GM21360 (cell line): ENCODE data around the gene CD200R1L.
"Not testable (repeated sequence)": the region's sequence is repeated elsewhere in the genome, so short reads cannot be mapped to it uniquely, and the experiment has no call there.

Source experiments
- ATAC-seq: cut with Tn5 transposase; IDR thresholded peaks from one replicate; pipeline ENCODE4 v1.9.1; 2021; ENCODE audit warnings: mild to moderate bottlenecking, moderate library complexity; ENCODE audit not compliant: unreplicated experiment

The CD200R1L gene

GRCh38 chr3:112846764-112847163, at the start of gene CD200R1L:
TSS of gene CD200R1L (minus strand) at chr3:112846864. CDS start at chr3:112829367, 17,497 bp downstream.
- no peak for ATAC-seq

- no peak for ATAC-seq
Measured at GRCh38 chr3:112894258-112894657, 47.6 kb upstream of the CD200R1L start.

GRCh38 chr3:112889357-112889756, 42.7 kb upstream of the CD200R1L start:
- no peak for ATAC-seq

DNA sequence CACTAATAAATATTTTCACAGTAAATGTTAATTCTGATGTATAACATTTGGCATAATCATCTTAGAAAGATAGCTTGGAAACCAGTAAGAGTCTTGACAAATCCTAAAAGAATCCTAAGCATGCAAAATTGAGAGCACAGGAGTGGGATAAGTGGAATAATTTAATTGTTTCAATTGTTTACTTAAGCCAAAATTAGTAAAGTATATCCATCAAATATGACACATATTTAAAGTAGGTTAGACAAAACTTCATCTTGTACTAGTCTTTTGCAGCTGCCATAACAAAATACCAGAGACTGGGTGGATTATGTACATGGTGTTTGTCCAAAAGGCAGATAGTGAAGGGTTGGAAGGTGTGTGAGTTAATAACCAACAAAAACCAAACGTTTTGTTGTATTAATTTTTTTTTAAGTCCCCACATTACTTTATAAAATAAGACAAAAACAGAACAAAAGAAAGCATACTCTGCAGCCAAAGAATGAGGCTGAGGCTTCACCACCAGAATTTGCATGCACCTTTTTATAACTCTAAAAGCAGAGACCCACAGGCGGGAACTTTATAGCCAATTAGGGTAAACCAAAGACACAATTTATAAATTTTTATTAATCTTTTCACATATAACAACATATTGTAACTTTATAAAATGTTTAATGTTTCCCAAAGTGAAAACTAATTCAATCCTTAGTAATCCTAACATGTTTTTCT, 41.9 kb upstream of the CD200R1L start:
- no peak for ATAC-seq

DNA sequence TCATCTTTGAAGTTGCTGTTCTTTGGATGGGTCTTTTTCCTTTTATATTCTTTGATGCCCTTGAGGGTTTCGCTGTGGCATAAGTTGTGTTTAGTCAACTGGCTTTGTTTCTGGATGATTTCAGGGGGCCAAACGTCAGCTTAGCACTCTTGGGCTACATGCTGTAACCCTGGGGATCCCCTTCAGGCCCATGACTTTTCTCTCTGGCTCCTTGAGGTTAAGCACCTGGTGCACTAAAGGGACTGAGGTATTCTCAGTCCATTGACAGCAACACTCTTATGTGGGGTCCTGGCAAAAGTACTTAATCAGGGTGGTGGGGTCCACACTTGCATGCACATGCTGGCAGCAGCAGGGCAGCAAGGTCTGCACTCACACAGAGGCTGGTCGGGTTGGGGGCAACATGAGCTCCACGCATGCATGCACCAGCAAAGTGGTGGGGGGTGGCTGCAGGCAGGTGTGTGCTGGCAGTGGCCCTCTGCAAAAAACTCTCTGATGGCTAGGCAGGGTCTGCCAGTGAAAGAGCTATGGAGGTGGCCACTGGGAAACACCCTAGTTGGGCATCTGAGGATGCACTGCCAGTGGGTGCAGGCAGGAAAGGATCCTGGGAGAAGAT, 38.1 kb upstream of the CD200R1L start:
- ATAC-seq = no peak

DNA sequence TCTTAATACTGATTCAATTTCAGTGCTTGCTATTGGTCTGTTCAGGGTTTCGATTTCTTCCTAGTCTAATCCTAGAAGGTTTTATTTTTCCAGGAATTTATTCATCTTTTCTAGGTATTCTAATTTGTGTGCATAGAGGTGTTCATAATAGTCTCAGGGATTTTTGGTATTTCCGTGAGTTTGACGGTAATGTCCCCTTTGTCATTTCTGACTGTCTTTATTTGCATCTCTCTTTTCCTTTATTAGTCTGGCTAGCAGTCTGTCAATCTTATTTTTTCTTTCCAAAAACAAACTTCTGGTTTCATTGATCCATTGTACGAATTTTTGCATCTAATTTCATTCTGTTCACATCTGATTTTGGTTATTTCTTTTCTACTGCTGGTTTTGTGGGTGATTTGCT, 35.2 kb upstream of the CD200R1L start:
- no peak for ATAC-seq

DNA sequence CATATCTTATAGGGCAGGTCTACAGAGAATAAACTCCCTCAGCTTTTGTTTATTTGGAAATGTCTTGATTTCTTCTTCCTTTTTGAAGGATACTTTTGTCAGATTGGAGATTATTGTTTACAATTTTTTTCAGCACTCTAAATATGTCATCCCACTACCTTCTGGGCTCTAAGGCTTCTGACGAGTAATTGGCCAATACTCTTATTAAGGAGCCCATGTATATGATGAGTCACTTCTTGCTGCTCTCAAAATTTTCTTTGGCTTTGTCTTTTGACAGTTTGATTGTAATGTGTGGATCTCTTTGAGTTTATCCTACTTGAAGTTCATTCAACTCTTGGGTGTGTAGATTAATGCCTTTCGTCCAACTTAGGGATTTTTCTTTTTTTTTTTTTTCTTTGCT, 28.9 kb upstream of the CD200R1L start:
- ATAC-seq = no peak

DNA sequence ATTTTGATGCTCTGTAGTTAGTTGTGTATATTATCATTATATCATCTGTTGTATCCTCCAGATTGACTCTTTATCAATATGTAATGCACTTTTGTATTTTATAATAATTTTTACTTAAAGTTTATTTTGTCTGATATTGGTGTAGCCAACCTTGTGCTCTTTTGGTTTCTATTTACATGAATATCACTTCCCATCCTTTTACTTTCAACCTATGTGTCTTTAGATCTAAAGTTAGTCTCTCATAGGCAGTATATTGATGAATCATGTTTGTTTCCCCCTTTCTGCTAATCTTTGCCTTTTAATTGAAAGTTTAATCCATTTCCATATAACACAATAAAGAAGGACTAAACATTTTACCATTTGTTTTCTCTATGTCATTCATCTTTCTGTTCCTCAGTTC, 28.1 kb upstream of the CD200R1L start:
- ATAC-seq = no peak

DNA sequence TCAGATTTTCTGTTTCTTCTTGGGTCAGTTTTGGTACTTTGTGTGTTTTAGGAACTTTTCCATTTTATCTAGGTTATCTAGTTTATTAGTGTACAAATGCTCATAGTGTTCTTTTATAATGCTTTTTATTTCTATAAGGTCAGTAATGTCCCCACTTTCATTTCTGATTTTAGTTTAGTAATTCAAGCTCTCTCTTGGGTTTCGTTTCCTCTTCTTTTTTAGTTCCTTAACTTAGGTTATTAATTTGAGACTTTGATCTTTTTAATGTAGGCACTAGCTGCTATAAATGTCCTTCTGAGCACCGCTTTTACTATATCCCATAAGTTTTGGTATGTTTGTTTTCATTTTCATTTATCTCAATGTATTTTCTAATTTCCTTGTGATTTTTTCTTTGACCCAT, 27.0 kb upstream of the CD200R1L start:
- ATAC-seq = peak; percentile 51

DNA sequence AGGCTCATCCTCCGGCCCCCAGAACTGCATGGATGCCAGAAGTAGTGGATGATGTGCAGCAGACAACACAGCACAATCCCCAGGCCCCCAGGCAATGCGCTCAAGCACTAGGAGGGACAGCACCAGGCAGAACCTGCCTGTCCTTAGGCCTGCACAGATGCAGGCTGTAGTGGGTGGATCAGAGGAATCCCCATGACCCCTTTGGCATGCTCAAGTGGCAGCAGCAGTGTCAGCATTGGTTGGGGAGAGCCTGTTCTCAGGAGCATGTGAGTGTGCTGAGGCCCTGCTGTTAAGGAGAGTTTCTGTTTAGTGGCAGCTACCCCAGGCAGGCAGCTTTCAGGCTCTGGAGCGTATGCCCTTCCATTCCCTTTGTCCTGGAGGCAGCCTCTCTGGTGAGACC, 25.1 kb upstream of the CD200R1L start:
- ATAC-seq = no peak

DNA sequence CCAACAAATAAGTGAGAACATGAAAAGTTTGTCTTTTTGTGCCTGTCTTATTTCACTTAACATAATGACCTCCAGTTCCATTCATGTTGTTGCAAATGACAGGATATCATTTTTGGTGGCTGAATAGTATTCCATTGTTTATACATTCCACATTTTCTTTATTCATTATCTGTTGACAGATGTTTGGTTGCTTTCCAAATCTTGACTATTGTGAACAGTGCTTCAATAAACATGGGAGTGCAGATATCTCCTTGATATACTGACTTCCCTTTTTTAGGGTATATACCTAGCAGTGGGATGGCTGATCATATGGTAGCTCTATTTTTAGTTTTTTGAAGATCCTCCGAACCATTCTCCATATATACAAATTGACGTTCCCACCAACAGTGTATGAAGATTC, 19.1 kb upstream of the CD200R1L start:
- ATAC-seq = no peak

DNA sequence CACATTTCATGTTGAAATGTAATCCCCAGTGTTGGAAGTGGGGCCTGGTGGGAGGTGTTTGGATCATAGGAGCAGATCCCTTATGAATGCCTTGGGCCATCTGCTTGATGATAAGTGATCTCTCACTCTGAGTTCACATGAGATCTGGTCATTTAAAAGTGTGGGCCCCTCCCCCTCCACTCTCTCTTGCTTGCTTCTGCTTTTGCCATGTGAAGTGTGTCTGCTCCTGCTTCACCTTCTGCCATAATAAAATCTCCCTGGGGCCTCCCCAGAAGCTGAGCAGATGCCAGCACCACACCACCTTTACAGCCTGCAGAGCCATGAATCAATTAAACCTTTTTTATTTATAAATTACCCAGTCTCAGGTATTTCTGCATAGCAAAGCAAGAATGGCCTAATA, 14.2 kb upstream of the CD200R1L start:
- ATAC-seq = no peak

GRCh38 chr3:112858410-112859069, 11.9 kb upstream of the CD200R1L start:
- ATAC-seq = no peak

GRCh38 chr3:112857526-112857925, 10.9 kb upstream of the CD200R1L start:
- ATAC-seq = no peak

DNA sequence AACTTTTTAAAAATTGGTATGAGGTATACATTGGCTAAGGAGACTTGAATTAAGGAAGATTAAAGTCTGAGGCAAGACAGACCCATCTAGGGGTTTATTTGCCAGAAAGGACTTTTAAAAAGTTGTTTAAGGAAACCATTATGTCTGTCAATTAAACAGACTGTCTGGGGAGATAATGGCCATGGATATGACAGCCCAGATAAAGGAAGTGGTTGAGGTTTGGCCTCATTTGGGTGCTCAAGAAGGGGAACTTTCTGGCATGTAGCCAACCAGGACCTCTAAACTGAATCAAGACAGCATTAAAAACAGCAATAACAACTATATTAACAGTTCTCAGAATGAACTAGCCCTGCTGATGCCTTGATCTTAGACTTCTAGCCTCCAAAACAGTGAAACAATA, 9.9 kb upstream of the CD200R1L start:
- no peak for ATAC-seq

DNA sequence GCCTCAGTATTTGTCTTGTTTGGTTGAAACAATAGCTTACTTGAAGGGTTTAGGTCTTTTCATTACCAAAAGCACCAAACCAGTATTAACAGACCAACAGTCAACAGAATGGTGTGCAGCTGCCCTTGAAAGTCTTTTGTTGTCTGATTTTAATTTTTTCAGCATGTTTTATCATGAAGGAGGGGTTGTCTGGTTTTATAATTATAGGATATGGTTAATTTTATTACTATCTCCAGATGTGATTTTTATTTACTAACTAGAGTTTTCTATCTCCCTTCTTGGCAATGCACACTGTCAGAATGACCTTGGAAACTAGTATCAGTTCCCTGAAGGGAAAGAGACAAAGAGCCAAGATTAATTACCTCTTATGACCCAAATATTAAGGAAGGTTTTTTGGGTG, 9.2 kb upstream of the CD200R1L start:
- no peak for ATAC-seq

- not testable (repeated sequence) for ATAC-seq
Measured at GRCh38 chr3:112855074-112855473, 8.4 kb upstream of the CD200R1L start.

GRCh38 chr3:112848196-112848595, 1.5 kb upstream of the CD200R1L start:
- ATAC-seq = no peak

GRCh38 chr3:112847692-112848091, 1.0 kb upstream of the CD200R1L start:
- ATAC-seq = no peak

GRCh38 chr3:112845772-112846171, 892 bp downstream of the CD200R1L start:
- no peak for ATAC-seq

GRCh38 chr3:112829046-112829445, 17.6 kb downstream of the CD200R1L start:
- ATAC-seq = no peak
